Activated CD4-positive, alpha-beta T cell treated with anti-CD3 and anti-CD28 coated beads, Interleukin-2, Interleukin-6, amounts not matched to agents 100 ng/mL and 50 ng/mL, durations not matched to agents 16 hours and 8 hours (primary cell): ENCODE results near the gene DCX.
A peak's percentile ranks its signal among the peaks of the same experiment; 100 is the strongest.

ENCODE experiments used
- DNase-seq: peaks from one replicate; pipeline ENCODE4 v3.0.0-alpha.2; 2020

Gene DCX

DNA sequence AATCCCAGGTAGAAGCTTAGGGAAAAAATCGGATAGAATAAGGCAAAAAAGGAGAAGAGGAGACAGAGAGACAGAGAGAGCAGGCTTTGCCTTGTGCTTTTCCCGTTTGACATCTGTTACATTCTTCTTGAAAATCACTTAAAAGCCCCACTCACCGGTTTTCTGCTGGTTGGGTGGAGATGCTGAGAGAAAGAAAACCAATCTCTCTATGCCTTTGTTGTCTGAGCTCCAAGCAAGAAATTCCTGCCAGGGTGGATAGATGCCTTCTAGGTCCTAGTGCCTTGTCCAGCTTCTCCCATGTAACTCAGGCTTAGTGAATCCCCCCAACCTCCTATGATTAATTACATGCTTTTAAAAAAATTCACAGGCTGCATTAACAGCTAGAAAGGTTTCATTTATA is at the start of gene DCX:
Gene DCX (minus strand): TSS at position 210 of the 400 bp plus-strand sequence. CDS start 1,794 bp downstream, outside the sequence.
- DNase-seq: no peak

DNA sequence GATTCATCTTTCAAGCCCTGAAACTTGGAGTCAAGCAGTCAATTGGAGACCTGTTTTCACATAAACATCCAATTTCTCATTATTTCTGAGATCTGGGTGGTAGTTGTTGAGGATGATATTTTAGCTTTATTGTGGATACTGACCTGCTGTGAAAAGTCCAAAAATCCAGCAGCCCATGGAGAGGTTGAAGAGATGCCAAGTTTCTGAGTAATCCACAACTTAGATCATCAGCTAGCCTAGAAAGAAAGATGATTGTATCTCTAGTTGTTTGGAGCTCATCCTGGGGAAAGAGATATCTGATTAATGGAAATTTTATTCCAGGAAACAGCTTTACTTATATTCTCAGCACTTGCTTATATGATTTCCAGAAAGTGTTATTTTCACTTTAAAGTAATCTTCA is 48.6 kb upstream of the DCX start:
- no peak for DNase-seq

- peak; percentile 37 for DNase-seq
These were observed 35.3 kb upstream of the DCX start for GRCh38 chrX:111447298-111447697.

DNA sequence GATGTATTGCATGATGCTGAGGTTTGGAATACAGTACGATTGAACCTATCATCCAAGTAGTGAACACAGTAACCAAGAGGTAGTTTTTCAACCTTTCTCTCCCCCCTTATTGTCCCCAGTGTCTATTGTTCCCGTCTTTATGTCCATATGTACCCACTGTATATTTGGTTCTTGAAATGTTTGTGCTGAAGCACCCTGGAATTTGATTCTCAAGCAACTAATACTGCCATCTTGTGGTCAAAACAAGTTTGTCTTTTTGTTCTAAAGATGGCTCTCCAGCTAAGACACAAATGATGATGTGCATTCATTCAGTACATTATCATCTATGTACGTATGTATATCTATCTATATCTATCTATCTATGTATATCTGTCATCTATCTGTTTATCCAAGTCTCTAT is 33.5 kb upstream of the DCX start:
- peak; percentile 60 for DNase-seq

GRCh38 chrX:111444881-111445280 is 32.9 kb upstream of the DCX start:
- no peak for DNase-seq

DNA sequence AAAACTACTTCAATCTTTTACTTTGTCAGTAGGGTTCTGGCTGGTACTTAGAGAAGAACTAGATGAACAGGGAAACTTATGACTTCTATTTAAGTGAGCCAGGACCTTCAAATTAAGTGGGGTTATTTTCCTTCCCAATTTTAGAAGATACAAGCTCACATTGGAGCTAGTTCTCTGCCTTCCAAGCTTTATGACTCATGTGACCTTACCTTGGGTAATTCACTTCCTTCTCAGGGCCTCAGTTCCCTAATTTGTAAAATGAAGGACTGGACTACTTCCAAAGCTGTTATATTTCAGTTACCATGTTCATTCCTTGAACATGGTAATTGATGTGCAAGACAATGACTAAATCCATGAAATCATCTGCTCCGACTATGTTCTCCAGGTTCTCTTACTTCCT is 32.0 kb upstream of the DCX start:
- no peak for DNase-seq

DNA sequence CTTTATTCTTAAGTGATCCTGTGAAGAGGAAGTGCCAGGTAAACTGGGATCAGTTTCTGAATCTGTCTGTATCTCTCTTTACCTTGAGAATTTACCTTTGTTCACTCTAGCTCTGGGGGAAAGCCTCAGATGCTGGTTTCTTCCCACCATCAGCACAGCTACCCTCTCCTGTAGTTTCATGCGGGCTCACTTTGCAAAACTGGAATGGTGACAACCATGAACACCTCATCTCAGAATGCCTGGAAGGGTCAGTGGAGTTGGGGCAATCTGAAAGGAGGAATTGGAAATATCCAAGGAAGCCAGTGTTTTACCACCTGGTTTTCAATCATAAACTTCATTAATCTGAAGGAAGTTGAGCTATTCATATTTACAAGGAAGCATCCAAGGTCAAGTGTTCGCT is 30.8 kb upstream of the DCX start:
- no peak for DNase-seq

DNA sequence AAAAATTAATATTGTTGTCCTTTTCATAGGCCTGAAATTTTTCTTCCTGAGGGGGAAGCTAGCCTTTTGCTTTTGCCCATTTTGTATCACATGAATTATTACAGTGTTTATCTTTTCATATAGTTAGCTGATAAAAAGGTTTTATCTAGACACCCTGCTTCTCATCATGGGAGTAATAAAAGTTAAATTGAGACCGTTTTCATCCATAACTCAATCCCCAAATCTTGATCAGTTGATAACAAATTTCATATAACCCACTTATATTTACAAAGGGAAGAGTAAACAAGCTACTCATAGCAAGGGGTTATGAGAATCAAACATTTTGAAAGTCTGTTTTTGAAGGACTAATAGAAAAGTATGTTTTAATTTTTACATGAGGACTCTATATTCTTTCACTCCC is 23.5 kb upstream of the DCX start:
- no peak for DNase-seq

- no peak for DNase-seq
These were observed 19.0 kb upstream of the DCX start for GRCh38 chrX:111431001-111431400.

DNA sequence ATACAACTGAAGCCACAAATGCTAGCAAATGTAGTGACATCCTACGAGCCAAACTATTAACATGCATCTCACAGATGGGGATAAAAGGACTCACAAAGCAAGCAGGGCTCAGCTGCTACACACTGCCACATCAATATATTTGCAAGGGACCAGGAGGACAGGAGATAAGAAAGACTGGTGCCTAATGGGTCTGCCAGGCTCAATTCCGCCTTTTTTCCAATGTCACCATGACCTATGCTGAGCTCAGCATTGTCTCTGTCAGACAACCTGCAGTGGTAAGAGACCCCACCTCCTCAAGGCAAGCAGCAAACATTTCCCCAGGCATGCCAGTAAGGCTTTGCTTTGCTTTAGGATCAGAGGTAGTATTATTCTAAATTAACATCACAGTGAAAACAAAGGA is 435 bp downstream of the DCX start:
- no peak for DNase-seq

GRCh38 chrX:111410590-111411078 is 1.4 kb downstream of the DCX start:
- DNase-seq: no peak

GRCh38 chrX:111409326-111409725 is 2.7 kb downstream of the DCX start:
- DNase-seq: no peak

- DNase-seq: no peak
These were observed 4.0 kb downstream of the DCX start for GRCh38 chrX:111407948-111408347.

GRCh38 chrX:111402344-111402743 is 9.6 kb downstream of the DCX start:
- no peak for DNase-seq

DNA sequence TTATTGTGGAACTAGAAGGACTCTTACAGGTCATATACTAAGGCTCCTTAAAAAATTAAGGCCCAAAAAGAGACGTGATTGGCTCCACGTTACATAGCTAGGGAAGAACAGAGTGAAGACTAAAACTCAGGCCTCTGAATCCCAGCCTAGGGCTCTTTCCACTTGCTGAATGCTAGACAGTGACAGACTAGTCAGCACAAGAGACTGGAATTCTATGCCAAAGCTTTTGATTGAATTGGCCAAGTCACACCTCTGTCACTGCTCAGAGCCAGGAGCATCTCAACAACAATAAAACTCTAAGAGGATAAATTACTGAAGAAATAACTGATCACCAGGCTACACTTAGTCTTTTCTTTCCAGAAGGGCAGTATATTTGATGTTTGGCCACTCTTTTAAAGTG is 16.8 kb downstream of the DCX start:
- DNase-seq: no peak

DNA sequence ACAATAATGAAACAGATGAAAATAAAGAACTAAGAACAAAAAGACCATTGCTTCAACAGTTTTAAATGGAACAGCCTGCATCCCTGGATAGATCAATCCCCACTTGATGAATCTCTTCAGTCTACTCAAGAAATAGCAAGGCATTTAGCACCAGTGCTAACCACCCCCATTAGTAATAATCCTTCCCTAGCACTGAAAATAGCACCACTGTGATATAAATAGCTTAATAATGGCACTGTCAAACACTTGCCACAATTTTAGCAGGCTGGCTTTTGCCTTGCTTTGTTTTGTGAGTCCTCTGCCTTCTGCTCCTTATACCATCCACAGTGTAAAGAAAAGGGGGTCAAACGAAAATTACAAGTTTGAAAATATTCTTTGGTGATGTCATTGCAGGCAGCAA is 17.4 kb downstream of the DCX start:
- no peak for DNase-seq

GRCh38 chrX:111387470-111388070 is 24.4 kb downstream of the DCX start:
- DNase-seq: no peak

- no peak for DNase-seq
These were observed 25.3 kb downstream of the DCX start for GRCh38 chrX:111386615-111387233.

GRCh38 chrX:111386077-111386476 is 25.9 kb downstream of the DCX start:
- no peak for DNase-seq

- no peak for DNase-seq
These were observed 29.7 kb downstream of the DCX start for GRCh38 chrX:111382277-111382676.

DNA sequence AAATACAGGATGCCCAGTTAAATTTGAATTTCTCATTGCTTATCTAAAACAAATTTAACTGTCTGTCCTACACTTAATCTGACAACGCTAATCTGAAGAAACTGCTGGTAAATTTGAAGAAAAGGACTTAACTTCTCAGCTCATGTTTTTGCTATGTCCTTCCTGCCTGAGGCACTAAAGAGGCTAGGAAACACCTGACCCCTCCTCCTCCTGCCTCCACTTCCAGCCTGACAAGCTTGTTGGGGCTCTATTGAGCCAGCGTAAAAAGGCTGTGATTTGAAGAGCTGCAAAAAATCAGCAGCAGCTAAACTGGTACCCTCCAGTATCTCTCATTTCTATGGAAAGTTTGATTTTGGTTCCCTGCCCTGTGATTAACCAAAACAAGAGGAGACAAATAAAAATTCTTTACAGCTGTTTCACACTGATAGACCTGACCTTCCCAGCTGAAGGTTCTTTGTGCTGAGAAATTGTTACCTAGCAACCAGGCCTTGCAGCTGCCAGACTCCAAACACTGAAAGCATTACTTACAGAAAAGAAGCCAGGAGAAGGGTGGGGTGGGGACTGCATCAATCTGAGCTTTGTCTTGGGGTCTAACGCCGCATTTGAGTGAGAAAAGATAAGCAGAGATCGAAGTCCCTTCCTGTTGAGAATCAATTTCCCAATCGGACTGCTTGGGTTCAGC is 35.0 kb downstream of the DCX start:
- DNase-seq: no peak

- no peak for DNase-seq
These were observed 35.5 kb downstream of the DCX start for GRCh38 chrX:111376486-111376885.

- no peak for DNase-seq
These were observed 36.2 kb downstream of the DCX start for GRCh38 chrX:111375747-111376146.

DNA sequence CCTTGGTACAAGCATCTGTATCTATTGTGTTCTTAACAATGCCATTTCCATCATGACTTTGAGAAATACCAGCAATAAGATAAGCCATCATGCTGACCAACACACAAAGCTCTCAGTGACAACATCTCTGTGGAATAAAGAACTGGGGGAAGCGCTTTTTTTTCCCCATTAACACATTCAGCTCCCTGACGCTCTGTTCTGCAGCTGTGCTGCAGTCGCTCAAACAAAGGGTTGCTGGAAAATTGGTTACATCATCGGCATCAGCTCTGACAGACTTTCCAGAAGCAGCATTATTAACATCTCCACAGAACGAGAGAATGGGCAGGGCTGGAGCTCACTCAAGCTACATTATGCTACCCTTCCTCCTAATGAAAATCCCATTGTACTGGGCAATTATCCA is 39.9 kb downstream of the DCX start:
- no peak for DNase-seq
